Activated T-cell treated with anti-CD3 and anti-CD28 coated beads for 1 hour (primary cell): ENCODE data around the gene SNTG2.

Source experiments
- DNase-seq: peaks from one replicate; pipeline ENCODE4 v3.0.0-alpha.2; 2020; ENCODE audit warnings: low read depth

SNTG2 gene

GRCh38 chr2:1283020-1283801 lies 332.6 kb downstream of the SNTG2 start:
- no peak for DNase-seq

GRCh38 chr2:1283871-1284270 lies 333.2 kb downstream of the SNTG2 start:
- DNase-seq: no peak

GRCh38 chr2:1286929-1287328 lies 336.3 kb downstream of the SNTG2 start:
- DNase-seq: no peak

GRCh38 chr2:1287427-1287826 lies 336.8 kb downstream of the SNTG2 start:
- no peak for DNase-seq

- DNase-seq: no peak
These were observed 344.3 kb downstream of the SNTG2 start for GRCh38 chr2:1294900-1295299.

GRCh38 chr2:1295740-1296139 lies 345.1 kb downstream of the SNTG2 start:
- no peak for DNase-seq

GRCh38 chr2:1297372-1298159 lies 346.9 kb downstream of the SNTG2 start:
- DNase-seq: no peak

- no peak for DNase-seq
These were observed 348.4 kb downstream of the SNTG2 start for GRCh38 chr2:1299043-1299442.

- no peak for DNase-seq
These were observed 349.6 kb downstream of the SNTG2 start for GRCh38 chr2:1300284-1300683.

GRCh38 chr2:1301056-1301455 lies 350.4 kb downstream of the SNTG2 start:
- DNase-seq: no peak

GRCh38 chr2:1305342-1306013 lies 354.8 kb downstream of the SNTG2 start:
- no peak for DNase-seq

GRCh38 chr2:1306014-1306686 lies 355.5 kb downstream of the SNTG2 start:
- no peak for DNase-seq

GRCh38 chr2:1306687-1307516 lies 356.3 kb downstream of the SNTG2 start:
- no peak for DNase-seq

- no peak for DNase-seq
These were observed 357.0 kb downstream of the SNTG2 start for GRCh38 chr2:1307670-1308069.

GRCh38 chr2:1308678-1309077 lies 358.0 kb downstream of the SNTG2 start:
- DNase-seq: no peak

GRCh38 chr2:1309507-1309906 lies 358.9 kb downstream of the SNTG2 start:
- DNase-seq: no peak

- no peak for DNase-seq
These were observed 359.6 kb downstream of the SNTG2 start for GRCh38 chr2:1310202-1310601.

GRCh38 chr2:1310866-1311265 lies 360.2 kb downstream of the SNTG2 start:
- no peak for DNase-seq

- no peak for DNase-seq
These were observed 362.7 kb downstream of the SNTG2 start for GRCh38 chr2:1313240-1313924.

GRCh38 chr2:1314254-1314653 lies 363.6 kb downstream of the SNTG2 start:
- no peak for DNase-seq
